Pancreas (tissue), 10 donors: ENCODE data around the gene SEC14L1. TPM values are rescaled to one million over a fixed set of nuclear protein-coding genes. Genes with fewer than 3 reads are reported as not detected.
A peak's percentile ranks its signal among the peaks of the same experiment; 100 is the strongest.

Source experiments
- ATAC-seq, 4 donors: fragments of 200-7000 bp; cut with Tn5 transposase; one replicate each; pipeline versions ENCODE4 v1.8.0 to v1.9.1; 2020; ENCODE audit warnings: mild to moderate bottlenecking in 4 of 4, moderate library complexity in 4 of 4
- DNase-seq, 6 donors: peaks; one replicate each; pipeline ENCODE4 v3.0.0-alpha.2; 2020
- FAIRE-seq: peaks from 2 replicates; lab custom pipeline; 2012; peaks lifted over from hg19 to GRCh38; lab: Jason Lieb, UNC
- H3K27ac ChIP-seq, 4 donors: fragments of 200-600 bp; sonication (generic); 1 replicate in 3 of 4; 2 replicates in 1 of 4; pipeline versions ENCODE4 v1.5.0 to v1.8.0; 2020
- H3K27me3 ChIP-seq, 4 donors: fragments of 200-600 bp; one replicate each; pipeline ENCODE4 v1.8.0; 2021
- H3K36me3 ChIP-seq, 3 donors: fragments of 200-600 bp; sonication (generic) in 1 of 3; one replicate each; pipeline versions ENCODE4 v1.5.0 to v1.8.0; 2020 to 2021
- H3K4me1 ChIP-seq, 3 donors: fragments of 200-600 bp; one replicate each; pipeline ENCODE4 v1.8.0; 2021
- H3K4me3 ChIP-seq, 4 donors: fragments of 200-600 bp; sonication (generic) in 2 of 4; one replicate each; pipeline versions ENCODE4 v1.5.0 to v1.8.0; 2020 to 2021
- H3K9me3 ChIP-seq, 4 donors: fragments of 200-600 bp; one replicate each; pipeline ENCODE4 v1.8.0; 2021
- WGBS, 2 donors: extraction: QIAGEN DNeasy Blood & Tissue Kit; methylation state at CpG; one replicate each; pipeline ENCODE4 v1.1.7; 2013; 5-methylcytosine and 5-hydroxymethylcytosine counted together
- intact Hi-C, 3 donors: fragments of 100-400 bp; cut with DNase I; formaldehyde crosslinking; loops; one replicate each; pipeline versions ENCODE4 v1.11.1 to v1.14.2; 2022
- polyA plus RNA-seq, 2 donors: library from polyadenylated mRNA; stranded (reverse); fragments of 200-250 nt; gene quantifications; one replicate each; pipeline ENCODE4 v1.2.3, GENCODE V29; 2013
- total RNA-seq, 6 donors: library from RNA; stranded (reverse); fragmentation: NEBNext Ultra II Directional in 4 of 6; extraction: Animal tissue kit (Norgen Biotek cat#: 25700) in 4 of 6; gene quantifications; one replicate each; pipeline versions ENCODE4 v1.2.1 to v1.2.4, GENCODE V29; 2021 to 2023
- TF ChIP-seq, protein P1 (sequence below), 4 donors: fragments of 200-600 bp; sonication (generic) in 3 of 4; IDR thresholded peaks; one replicate each; pipeline versions ENCODE4 v1.5.0 to v1.8.0; 2021; ENCODE audit warnings: antibody characterized with exemption in 4 of 4
- donor health status: healthy with polysubstance abuse.
- donor health status: DM: no; HTN: no; CAD: no; lungs with moderate emphysema.
- donor health status: DM: no; HTN: no; CAD: no.
- donor health status: control.
- donor health status: control.
- donor health status: Bipolar disorder and iron deficiency.
- donor health status: DM: yes; HTN: yes; CAD: no.
- donor health status: DM: no; HTN: no; CAD: no.
- donor health status: DM: no; HTN: no; CAD: no.
- donor health status: DM: yes; HTN: yes; CAD: no.

SEC14L1 gene
- total and polyA plus RNA-seq, 8 donors = 17.8 to 45.5 (median 31.8) TPM

- Histone ChIP-seq H3K4me1 (peaks cover 11 to 42% (median 14%) of the 10 kb centered on the region in 3 donors), H3K27me3 (no peaks in the 10 kb centered on the region), H3K9me3 (no peaks in the 10 kb centered on the region), H3K4me3 (no peak overlapping the region), H3K27ac (peak overlapping the region in 1 of 4 donors; percentile 22), H3K36me3 (no peaks in the 10 kb centered on the region)
- DNase-seq = peak in 5 of 6 donors; percentile 36 to 75 (median 51)
- ATAC-seq = peak; percentile 46 to 73 (median 64)
- no peak for FAIRE-seq
- TF ChIP-seq, protein P1, sequence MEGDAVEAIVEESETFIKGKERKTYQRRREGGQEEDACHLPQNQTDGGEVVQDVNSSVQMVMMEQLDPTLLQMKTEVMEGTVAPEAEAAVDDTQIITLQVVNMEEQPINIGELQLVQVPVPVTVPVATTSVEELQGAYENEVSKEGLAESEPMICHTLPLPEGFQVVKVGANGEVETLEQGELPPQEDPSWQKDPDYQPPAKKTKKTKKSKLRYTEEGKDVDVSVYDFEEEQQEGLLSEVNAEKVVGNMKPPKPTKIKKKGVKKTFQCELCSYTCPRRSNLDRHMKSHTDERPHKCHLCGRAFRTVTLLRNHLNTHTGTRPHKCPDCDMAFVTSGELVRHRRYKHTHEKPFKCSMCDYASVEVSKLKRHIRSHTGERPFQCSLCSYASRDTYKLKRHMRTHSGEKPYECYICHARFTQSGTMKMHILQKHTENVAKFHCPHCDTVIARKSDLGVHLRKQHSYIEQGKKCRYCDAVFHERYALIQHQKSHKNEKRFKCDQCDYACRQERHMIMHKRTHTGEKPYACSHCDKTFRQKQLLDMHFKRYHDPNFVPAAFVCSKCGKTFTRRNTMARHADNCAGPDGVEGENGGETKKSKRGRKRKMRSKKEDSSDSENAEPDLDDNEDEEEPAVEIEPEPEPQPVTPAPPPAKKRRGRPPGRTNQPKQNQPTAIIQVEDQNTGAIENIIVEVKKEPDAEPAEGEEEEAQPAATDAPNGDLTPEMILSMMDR (IDR thresholded peaks at IDR 0.05) = no peak
- WGBS, 2 donors = 48 to 64% methylated on average over 14 of the region's 14 CpGs
- intact Hi-C loops = no loop called here
Measured at GRCh38 chr17:77178563-77178962, 37.8 kb downstream of the SEC14L1 start.

DNA sequence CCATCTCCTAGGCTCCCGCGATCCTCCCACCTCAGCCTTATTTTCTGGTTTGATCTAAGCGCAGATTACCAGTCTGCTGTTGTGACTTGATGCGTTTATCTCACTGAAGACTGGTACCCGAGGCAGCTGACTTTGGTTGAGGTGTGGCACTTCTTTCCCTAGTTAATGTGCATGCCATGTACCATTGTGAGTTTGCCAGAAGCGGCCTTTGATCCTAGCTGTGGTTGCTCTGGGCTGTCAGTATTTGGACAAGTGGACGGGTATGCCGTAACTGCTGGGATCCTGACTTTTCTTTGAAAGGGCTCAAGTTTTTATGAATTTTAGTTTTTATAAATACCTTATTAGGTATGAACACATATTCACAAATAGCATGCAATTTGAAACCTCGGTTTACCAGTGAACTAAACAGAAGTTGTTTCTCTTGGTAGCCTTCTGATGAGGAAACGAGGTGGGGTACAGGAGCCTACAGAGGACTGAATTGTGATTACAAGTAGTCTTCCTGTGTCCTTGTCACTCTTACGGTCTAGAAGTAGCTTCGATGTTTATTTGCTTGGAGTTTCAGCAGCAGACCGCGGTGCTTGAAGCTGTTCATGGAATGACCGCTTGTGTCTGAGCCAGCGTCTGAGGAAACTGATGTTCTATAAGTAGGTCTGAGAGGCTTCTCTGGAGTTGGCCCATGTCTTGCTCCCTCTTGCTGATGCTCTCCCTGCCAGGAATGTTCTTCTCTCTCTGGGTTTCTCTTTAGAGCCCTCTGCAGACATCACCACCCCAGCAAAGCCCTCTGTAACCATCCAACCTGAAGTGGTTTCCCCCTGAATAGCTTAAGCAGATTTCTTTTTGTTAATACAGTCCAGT, 40.0 kb downstream of the SEC14L1 start:
- FAIRE-seq (no peak), DNase-seq (no peak), ATAC-seq (no peak)
- Histone ChIP-seq H3K9me3 (no peaks in the 10 kb centered on the region), H3K36me3 (no peaks in the 10 kb centered on the region), H3K27me3 (no peaks in the 10 kb centered on the region), H3K27ac (peak overlapping the region in 1 of 4 donors; percentile 10), H3K4me1 (peaks cover 8 to 52% (median 14%) of the 10 kb centered on the region in 3 donors), H3K4me3 (no peak overlapping the region)
- TF ChIP-seq, protein P1 (IDR thresholded peaks at IDR 0.05) = no peak
- intact Hi-C loops = no loop called here
- WGBS, 2 donors = 72 to 78% methylated on average over 16 of the region's 16 CpGs

- ATAC-seq (no peak), FAIRE-seq (no peak), DNase-seq (no peak)
- H3K4me1 ChIP-seq = peaks cover 2 to 41% (median 9%) of the 10 kb centered on the region in 3 donors
- no peak overlapping the region for H3K27ac ChIP-seq
- H3K9me3 ChIP-seq = no peaks in the 10 kb centered on the region
- intact Hi-C loops = no loop called here
- 80 to 84% methylated on average over 16 of the region's 16 CpGs for WGBS, 2 donors
- H3K36me3 ChIP-seq = no peaks in the 10 kb centered on the region
- TF ChIP-seq, protein P1 (IDR thresholded peaks at IDR 0.05) = no peak
- no peak overlapping the region for H3K4me3 ChIP-seq
- H3K27me3 ChIP-seq = no peaks in the 10 kb centered on the region
Measured at GRCh38 chr17:77182205-77183172, 41.7 kb downstream of the SEC14L1 start.

DNA sequence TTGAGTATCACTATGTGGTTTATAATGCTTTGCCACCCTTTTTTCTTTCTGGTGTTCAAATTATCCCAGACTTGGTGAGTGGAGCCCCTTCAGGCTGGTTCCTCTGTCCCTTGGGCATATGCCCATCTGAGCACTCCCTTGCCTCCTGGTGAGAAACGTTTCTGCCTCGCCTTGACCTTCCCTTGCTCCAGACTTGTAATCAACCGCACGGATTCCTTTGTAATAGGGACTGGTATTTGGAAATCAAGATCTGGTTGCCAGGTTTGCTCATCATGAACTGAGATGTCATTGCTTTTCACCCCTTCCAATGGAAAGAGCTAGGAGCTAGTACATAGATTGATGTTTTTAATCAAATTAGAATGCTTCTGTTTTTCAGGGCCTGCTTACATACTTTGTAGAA, 43.7 kb downstream of the SEC14L1 start:
- intact Hi-C loops = no loop called here
- Histone ChIP-seq H3K9me3 (no peaks in the 10 kb centered on the region), H3K4me3 (no peak overlapping the region), H3K4me1 (peaks cover 0 to 37% (median 6%) of the 10 kb centered on the region in 3 donors), H3K27me3 (no peaks in the 10 kb centered on the region), H3K27ac (no peak overlapping the region), H3K36me3 (no peaks in the 10 kb centered on the region)
- TF ChIP-seq, protein P1 (IDR thresholded peaks at IDR 0.05) = no peak
- WGBS, 2 donors = 41 to 44% methylated on average over 4 of the region's 4 CpGs
- FAIRE-seq = no peak
- DNase-seq = no peak
- no peak for ATAC-seq
